ENCODE results near the gene BMI1.

DNA sequence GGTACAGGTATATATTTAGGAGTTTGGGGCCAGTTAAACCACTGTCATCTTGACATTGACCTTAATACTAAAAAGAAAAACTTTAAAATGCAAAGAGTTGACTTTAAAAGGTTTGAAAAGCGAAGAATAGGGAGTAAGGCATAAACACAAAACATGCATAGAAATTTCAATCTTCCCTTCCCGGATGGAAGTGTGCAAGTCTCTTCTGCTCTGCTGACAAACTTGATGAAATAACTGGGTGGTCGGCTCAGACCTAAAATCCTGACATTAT is 21.0 kb downstream of the BMI1 start:
- TF ChIP-seq POLR2A (IDR thresholded peaks at IDR 0.05), result no peak
- TF ChIP-seq, protein P1, sequence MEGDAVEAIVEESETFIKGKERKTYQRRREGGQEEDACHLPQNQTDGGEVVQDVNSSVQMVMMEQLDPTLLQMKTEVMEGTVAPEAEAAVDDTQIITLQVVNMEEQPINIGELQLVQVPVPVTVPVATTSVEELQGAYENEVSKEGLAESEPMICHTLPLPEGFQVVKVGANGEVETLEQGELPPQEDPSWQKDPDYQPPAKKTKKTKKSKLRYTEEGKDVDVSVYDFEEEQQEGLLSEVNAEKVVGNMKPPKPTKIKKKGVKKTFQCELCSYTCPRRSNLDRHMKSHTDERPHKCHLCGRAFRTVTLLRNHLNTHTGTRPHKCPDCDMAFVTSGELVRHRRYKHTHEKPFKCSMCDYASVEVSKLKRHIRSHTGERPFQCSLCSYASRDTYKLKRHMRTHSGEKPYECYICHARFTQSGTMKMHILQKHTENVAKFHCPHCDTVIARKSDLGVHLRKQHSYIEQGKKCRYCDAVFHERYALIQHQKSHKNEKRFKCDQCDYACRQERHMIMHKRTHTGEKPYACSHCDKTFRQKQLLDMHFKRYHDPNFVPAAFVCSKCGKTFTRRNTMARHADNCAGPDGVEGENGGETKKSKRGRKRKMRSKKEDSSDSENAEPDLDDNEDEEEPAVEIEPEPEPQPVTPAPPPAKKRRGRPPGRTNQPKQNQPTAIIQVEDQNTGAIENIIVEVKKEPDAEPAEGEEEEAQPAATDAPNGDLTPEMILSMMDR (IDR thresholded peaks at IDR 0.05), result no peak
